ENCODE measurements around the gene RNU7-1. TPM values are rescaled to one million over a fixed set of nuclear protein-coding genes. Genes with fewer than 3 reads are reported as not detected.

Gene RNU7-1
- total and polyA plus RNA-seq, 7 experiments from 2014 or later: not detected

GRCh38 chr12:6943389-6943721, 261 bp upstream of the RNU7-1 start:
- no peaks in the 10 kb centered on the region for H3K27me3 ChIP-seq (ENCODE audit: control insufficient read depth in 2 of 2, insufficient read depth in 2 of 2, low read length in 2 of 2)
- peaks cover 36 to 70% (median 57%) of the 10 kb centered on the region in 7 donors for H3K4me1 Mint-ChIP-seq
- ATAC-seq (peak; percentile 71), DNase-seq (peak in 8 of 9 donors; percentile 65 to 94 (median 90))
- CTCF ChIA-PET: interaction anchor here (0.6 to 11.7 kb wide), 13 partner anchors 9 to 167 kb away, joined by 3 to 460 read pairs (median 9); partner anchors contain the start of genes C1RL, LPCAT3 and SPSB2
- H3K4me3 Mint-ChIP-seq: peak overlapping the region; percentile 88 to 100 (median 96)
- H3K36me3 ChIP-seq (ENCODE audit: control insufficient read depth in 2 of 3, insufficient read depth in 3 of 3, low read length in 3 of 3): peaks cover 0 to 9% (median 0%) of the 10 kb centered on the region in 3 experiments
- H3K4me3 ChIP-seq (ENCODE audit: low read length): peak overlapping the region; percentile 94
- H3K36me3 Mint-ChIP-seq: peaks cover 0 to 12% (median 0%) of the 10 kb centered on the region in 5 donors
- H3K27ac ChIP-seq (ENCODE audit: low read depth, low read length): peak overlapping the region; percentile 95
- no peaks in the 10 kb centered on the region for H3K9me3 ChIP-seq (ENCODE audit: control insufficient read depth in 2 of 3, low read length in 3 of 3)
- POLR2A ChIA-PET: interaction anchor here (0.6 to 21.6 kb wide), 30 partner anchors 9 to 697 kb away, joined by 3 to 1270 read pairs (median 7); partner anchors contain the start of genes ATN1, C1RL, CDCA3 and COPS7A
- peaks cover 0 to 7% (median 0%) of the 10 kb centered on the region in 11 donors for H3K9me3 Mint-ChIP-seq
- intact Hi-C loops (cut with micrococcal nuclease): loop anchor here in 1 of 2 donors (1.0 to 2.0 kb wide), 5 partner anchors 70 to 280 kb away; partner anchors contain the start of genes ING4, MLF2, SPSB2 and USP5
- H3K27ac Mint-ChIP-seq: peak overlapping the region; percentile 95 to 100 (median 98)
- H3K27me3 Mint-ChIP-seq: no peaks in the 10 kb centered on the region
- peaks cover 44 to 46% of the 10 kb centered on the region in 2 donors for H3K4me1 ChIP-seq (ENCODE audit: control insufficient read depth in 2 of 2, insufficient read depth in 2 of 2, low read length in 2 of 2)

- Mint-ChIP-seq H3K27me3 (no peaks in the 10 kb centered on the region), H3K9me3 (peaks cover 0 to 7% (median 0%) of the 10 kb centered on the region in 11 donors), H3K4me1 (peaks cover 42 to 75% (median 60%) of the 10 kb centered on the region in 7 donors), H3K36me3 (peaks cover 0 to 11% (median 0%) of the 10 kb centered on the region in 5 donors), H3K4me3 (peak overlapping the region; percentile 88 to 100 (median 96)), H3K27ac (peak overlapping the region; percentile 95 to 100 (median 98))
- peaks cover 56% of the 10 kb centered on the region in 2 donors for H3K4me1 ChIP-seq (ENCODE audit: control insufficient read depth in 2 of 2, insufficient read depth in 2 of 2, low read length in 2 of 2)
- peak overlapping the region; percentile 94 for H3K4me3 ChIP-seq (ENCODE audit: low read length)
- intact Hi-C loops (cut with micrococcal nuclease): loop anchor here (1.0 kb wide), 13 partner anchors 8 to 169 kb away; partner anchors contain the start of genes C1R (in 2 of the 2), EMG1 (in 2 of the 2), LPCAT3 (in 2 of the 2) and PHB2 (in 2 of the 2)
- CTCF ChIA-PET: interaction anchor here (0.6 to 11.7 kb wide), 19 partner anchors 8 to 166 kb away, joined by 3 to 460 read pairs (median 6); partner anchors contain the start of genes C1RL, LPCAT3 and USP5
- POLR2A ChIA-PET: interaction anchor here (0.6 to 21.6 kb wide), 29 partner anchors 7 to 696 kb away, joined by 3 to 1270 read pairs (median 7); partner anchors contain the start of genes ATN1, C1RL, COPS7A and EMG1
- ATAC-seq: peak; percentile 65
- H3K27me3 ChIP-seq (ENCODE audit: control insufficient read depth in 2 of 2, insufficient read depth in 2 of 2, low read length in 2 of 2): no peaks in the 10 kb centered on the region
- peak; percentile 70 to 87 (median 84) for DNase-seq
- peaks cover 0 to 9% (median 0%) of the 10 kb centered on the region in 3 experiments for H3K36me3 ChIP-seq (ENCODE audit: control insufficient read depth in 2 of 3, insufficient read depth in 3 of 3, low read length in 3 of 3)
- H3K27ac ChIP-seq (ENCODE audit: low read depth, low read length): peak overlapping the region; percentile 95
- H3K9me3 ChIP-seq (ENCODE audit: control insufficient read depth in 2 of 3, low read length in 3 of 3): no peaks in the 10 kb centered on the region
Measured at GRCh38 chr12:6944381-6945186, 968 bp downstream of the RNU7-1 start.

GRCh38 chr12:6945613-6946012, 2.0 kb downstream of the RNU7-1 start:
- Histone ChIP-seq H3K4me3 (ENCODE audit: low read length) (peak overlapping the region; percentile 94), H3K4me1 (ENCODE audit: control insufficient read depth in 2 of 2, insufficient read depth in 2 of 2, low read length in 2 of 2) (peaks cover 64 to 66% of the 10 kb centered on the region in 2 donors), H3K27me3 (ENCODE audit: control insufficient read depth in 2 of 2, insufficient read depth in 2 of 2, low read length in 2 of 2) (no peaks in the 10 kb centered on the region), H3K9me3 (ENCODE audit: control insufficient read depth in 2 of 3, low read length in 3 of 3) (no peaks in the 10 kb centered on the region), H3K27ac (ENCODE audit: low read depth, low read length) (peak overlapping the region; percentile 95), H3K36me3 (ENCODE audit: control insufficient read depth in 2 of 3, insufficient read depth in 3 of 3, low read length in 3 of 3) (peaks cover 0 to 8% (median 0%) of the 10 kb centered on the region in 3 experiments)
- ATAC-seq (no peak), DNase-seq (no peak)
- intact Hi-C loops (cut with micrococcal nuclease): no loop called here
- H3K4me1 Mint-ChIP-seq: peaks cover 44 to 82% (median 67%) of the 10 kb centered on the region in 7 donors
- peak overlapping the region; percentile 88 to 100 (median 96) for H3K4me3 Mint-ChIP-seq
- no peaks in the 10 kb centered on the region for H3K27me3 Mint-ChIP-seq
- ChIA-PET CTCF (interaction anchor here (1.0 to 11.7 kb wide), 14 partner anchors 8 to 165 kb away, joined by 3 to 460 read pairs (median 6); partner anchors contain the start of genes C1RL, LPCAT3 and USP5), POLR2A (interaction anchor here (0.6 to 21.6 kb wide), 15 partner anchors 15 to 224 kb away, joined by 3 to 1270 read pairs (median 19); partner anchors contain the start of genes ATN1, C1RL, CDCA3 and EMG1)
- peaks cover 0 to 9% (median 0%) of the 10 kb centered on the region in 5 donors for H3K36me3 Mint-ChIP-seq
- peaks cover 0 to 7% (median 0%) of the 10 kb centered on the region in 11 donors for H3K9me3 Mint-ChIP-seq
- peak overlapping the region; percentile 95 to 100 (median 98) for H3K27ac Mint-ChIP-seq

GRCh38 chr12:6946033-6946919, 2.7 kb downstream of the RNU7-1 start:
- no peaks in the 10 kb centered on the region for H3K27me3 ChIP-seq (ENCODE audit: control insufficient read depth in 2 of 2, insufficient read depth in 2 of 2, low read length in 2 of 2)
- intact Hi-C loops (cut with micrococcal nuclease): no loop called here
- ChIA-PET CTCF (interaction anchor here (0.7 to 11.7 kb wide), 12 partner anchors 8 to 164 kb away, joined by 3 to 460 read pairs (median 6); partner anchors contain the start of gene C1RL), POLR2A (interaction anchor here (0.8 to 21.6 kb wide), 13 partner anchors 14 to 499 kb away, joined by 3 to 1270 read pairs (median 38); partner anchors contain the start of genes ATN1, C1RL, CDCA3 and EMG1)
- Mint-ChIP-seq H3K36me3 (peaks cover 0 to 8% (median 0%) of the 10 kb centered on the region in 5 donors), H3K4me1 (peaks cover 45 to 84% (median 72%) of the 10 kb centered on the region in 7 donors), H3K27me3 (no peaks in the 10 kb centered on the region), H3K27ac (peak overlapping the region; percentile 95 to 100 (median 98)), H3K9me3 (peaks cover 0 to 7% (median 0%) of the 10 kb centered on the region in 11 donors), H3K4me3 (peak overlapping the region; percentile 88 to 100 (median 96))
- ATAC-seq (peak; percentile 2), DNase-seq (peak in 7 of 9 donors; percentile 42 to 75 (median 56))
- H3K4me1 ChIP-seq (ENCODE audit: control insufficient read depth in 2 of 2, insufficient read depth in 2 of 2, low read length in 2 of 2): peaks cover 67 to 71% of the 10 kb centered on the region in 2 donors
- H3K4me3 ChIP-seq (ENCODE audit: low read length): peak overlapping the region; percentile 94
- peak overlapping the region; percentile 95 for H3K27ac ChIP-seq (ENCODE audit: low read depth, low read length)
- H3K9me3 ChIP-seq (ENCODE audit: control insufficient read depth in 2 of 3, low read length in 3 of 3): no peaks in the 10 kb centered on the region
- H3K36me3 ChIP-seq (ENCODE audit: control insufficient read depth in 2 of 3, insufficient read depth in 3 of 3, low read length in 3 of 3): peaks cover 0 to 5% (median 0%) of the 10 kb centered on the region in 3 experiments

- CTCF ChIA-PET: interaction anchor here (0.7 to 11.7 kb wide), 6 partner anchors 8 to 163 kb away, joined by 3 to 460 read pairs (median 8); partner anchors contain the start of genes C1RL and SPSB2
- H3K27ac Mint-ChIP-seq: peak overlapping the region; percentile 95 to 100 (median 98)
Measured at GRCh38 chr12:6946920-6947374, 3.3 kb downstream of the RNU7-1 start.

More at GRCh38 chr12:6946920-6947374, 3.3 kb downstream of the RNU7-1 start:
- H3K4me3 ChIP-seq (ENCODE audit: low read length): peak overlapping the region; percentile 94
- Mint-ChIP-seq H3K27me3 (no peaks in the 10 kb centered on the region), H3K9me3 (peaks cover 0 to 7% (median 0%) of the 10 kb centered on the region in 11 donors), H3K36me3 (peaks cover 0 to 11% (median 0%) of the 10 kb centered on the region in 5 donors), H3K4me1 (peaks cover 45 to 84% (median 72%) of the 10 kb centered on the region in 7 donors), H3K4me3 (peak overlapping the region; percentile 88 to 100 (median 96))
- peaks cover 67 to 71% of the 10 kb centered on the region in 2 donors for H3K4me1 ChIP-seq (ENCODE audit: control insufficient read depth in 2 of 2, insufficient read depth in 2 of 2, low read length in 2 of 2)
- DNase-seq: no peak
- no peak for ATAC-seq
- H3K9me3 ChIP-seq (ENCODE audit: control insufficient read depth in 2 of 3, low read length in 3 of 3): no peaks in the 10 kb centered on the region
- POLR2A ChIA-PET: interaction anchor here (1.0 to 21.6 kb wide), 11 partner anchors 13 to 499 kb away, joined by 3 to 1270 read pairs (median 43); partner anchors contain the start of genes ATN1, C1RL, EMG1 and ENO2
- peak overlapping the region; percentile 95 for H3K27ac ChIP-seq (ENCODE audit: low read depth, low read length)
- intact Hi-C loops (cut with micrococcal nuclease): no loop called here
- H3K36me3 ChIP-seq (ENCODE audit: control insufficient read depth in 2 of 3, insufficient read depth in 3 of 3, low read length in 3 of 3): peaks cover 0 to 12% (median 0%) of the 10 kb centered on the region in 3 experiments
- H3K27me3 ChIP-seq (ENCODE audit: control insufficient read depth in 2 of 2, insufficient read depth in 2 of 2, low read length in 2 of 2): no peaks in the 10 kb centered on the region

Data from naive thymus-derived CD4-positive, alpha-beta T cell (primary cell).